ENCODE data around the gene DCUN1D2.
"Not testable (repeated sequence)": the region's sequence is repeated elsewhere in the genome, so short reads cannot be mapped to it uniquely, and the experiment has no call there.

Gene DCUN1D2

DNA sequence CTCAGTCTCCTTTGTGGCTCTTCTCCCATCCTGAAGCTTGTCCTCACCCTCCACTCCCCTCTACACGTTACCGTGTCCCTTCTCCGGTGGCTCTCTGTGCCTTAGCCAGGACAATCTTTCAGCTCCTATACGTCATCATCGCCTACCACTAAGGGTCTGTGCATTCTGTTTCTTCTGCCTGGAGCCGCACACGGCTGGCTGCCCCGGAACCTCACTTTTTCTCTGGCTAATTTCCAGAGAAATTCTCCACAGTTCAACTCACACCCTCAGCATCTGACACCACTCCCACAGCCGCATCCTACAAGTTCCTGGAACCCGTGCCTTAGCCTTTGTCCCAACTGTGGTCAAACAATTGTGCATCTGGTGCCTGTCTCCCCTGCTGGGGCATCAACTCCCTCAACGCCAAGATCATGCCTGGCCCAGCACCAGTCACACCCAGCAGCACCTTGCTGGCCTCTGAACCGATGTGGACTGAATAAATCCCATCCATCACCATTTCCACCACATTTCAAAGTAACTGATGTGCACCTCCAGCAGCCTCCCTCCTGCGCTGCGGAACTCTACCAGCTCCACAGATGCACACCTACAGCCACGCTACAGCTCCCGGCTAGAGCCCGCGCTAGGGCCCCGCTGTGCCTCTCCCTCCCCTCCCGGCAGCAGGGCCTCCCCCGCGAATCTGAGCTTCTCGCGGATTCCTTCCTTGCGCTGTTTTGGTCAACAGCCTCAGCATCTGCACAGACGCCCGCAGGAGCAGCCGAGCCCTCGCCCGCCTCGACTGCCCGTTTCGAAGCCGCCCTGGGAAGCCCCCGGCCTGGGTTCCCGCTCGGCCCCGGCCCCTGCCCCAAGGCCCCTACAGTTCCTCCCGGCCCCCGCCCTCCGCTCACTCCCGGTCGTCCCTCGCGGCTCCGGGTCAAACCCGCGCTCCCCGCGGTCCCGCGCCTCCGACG lies 689 bp downstream of the DCUN1D2 start:
- DNase-seq (ENCODE audit: low read depth), result no peak

DNA sequence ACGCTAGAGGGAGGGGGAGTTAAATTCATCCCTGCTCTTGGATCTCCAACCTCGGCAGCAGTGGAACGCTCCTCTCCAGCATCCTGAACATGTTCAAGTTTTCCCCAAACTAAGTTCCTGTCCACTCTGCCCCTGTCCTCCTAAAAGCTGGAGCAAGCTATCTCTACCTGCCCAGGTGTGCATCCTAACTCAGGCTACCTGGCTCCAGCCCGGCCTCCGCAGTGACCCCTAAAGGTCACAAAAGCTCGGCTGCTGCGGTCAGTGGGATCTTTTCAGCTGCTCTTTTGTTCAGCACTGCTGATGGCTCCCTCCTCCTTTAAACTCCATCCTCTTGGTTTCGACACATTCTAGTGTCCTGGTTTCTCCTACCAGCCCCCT lies 1.4 kb downstream of the DCUN1D2 start:
- DNase-seq (ENCODE audit: low read depth), result no peak

GRCh38 chr13:113488283-113488682 lies 2.2 kb downstream of the DCUN1D2 start:
- DNase-seq (ENCODE audit: low read depth), result no peak

DNA sequence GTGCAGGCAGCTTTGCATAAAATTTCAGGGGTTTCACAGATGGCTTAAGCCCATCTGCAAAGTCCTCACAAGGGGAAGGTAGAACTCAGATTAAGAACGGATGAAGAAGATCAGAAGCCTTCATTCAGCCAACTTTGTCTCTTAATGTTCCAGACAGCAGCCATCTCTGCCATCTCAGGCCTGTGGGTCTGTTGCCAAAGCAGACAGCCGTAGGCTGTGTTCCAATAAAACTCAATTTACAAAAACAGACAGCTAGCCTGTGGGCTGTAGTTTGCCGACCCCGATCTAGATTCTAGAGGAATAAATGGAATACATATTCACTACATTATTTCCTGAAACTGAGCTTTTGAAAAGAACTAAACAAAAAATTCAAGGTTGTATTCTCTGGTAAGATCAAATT lies 3.8 kb downstream of the DCUN1D2 start:
- no peak for DNase-seq (ENCODE audit: low read depth)

DNA sequence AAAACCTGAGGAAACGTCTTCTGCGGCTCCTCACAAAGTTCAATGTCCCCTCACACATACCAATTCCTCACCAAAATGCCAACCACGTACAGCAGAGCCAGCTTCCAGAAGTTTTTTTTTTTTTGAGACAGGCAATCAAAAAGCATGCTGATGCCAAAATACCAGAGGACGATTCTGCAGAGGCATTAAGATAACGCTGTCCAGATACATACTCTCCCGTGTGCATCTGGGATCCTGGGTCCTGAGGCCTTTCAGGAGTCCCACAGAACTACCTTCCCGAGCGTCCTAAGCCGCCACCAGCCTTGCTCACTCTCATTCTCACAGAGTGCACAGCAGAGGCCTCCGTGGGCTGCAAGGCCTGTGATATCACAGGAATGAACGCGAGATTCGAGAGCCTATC lies 5.0 kb downstream of the DCUN1D2 start:
- no peak for DNase-seq (ENCODE audit: low read depth)

DNA sequence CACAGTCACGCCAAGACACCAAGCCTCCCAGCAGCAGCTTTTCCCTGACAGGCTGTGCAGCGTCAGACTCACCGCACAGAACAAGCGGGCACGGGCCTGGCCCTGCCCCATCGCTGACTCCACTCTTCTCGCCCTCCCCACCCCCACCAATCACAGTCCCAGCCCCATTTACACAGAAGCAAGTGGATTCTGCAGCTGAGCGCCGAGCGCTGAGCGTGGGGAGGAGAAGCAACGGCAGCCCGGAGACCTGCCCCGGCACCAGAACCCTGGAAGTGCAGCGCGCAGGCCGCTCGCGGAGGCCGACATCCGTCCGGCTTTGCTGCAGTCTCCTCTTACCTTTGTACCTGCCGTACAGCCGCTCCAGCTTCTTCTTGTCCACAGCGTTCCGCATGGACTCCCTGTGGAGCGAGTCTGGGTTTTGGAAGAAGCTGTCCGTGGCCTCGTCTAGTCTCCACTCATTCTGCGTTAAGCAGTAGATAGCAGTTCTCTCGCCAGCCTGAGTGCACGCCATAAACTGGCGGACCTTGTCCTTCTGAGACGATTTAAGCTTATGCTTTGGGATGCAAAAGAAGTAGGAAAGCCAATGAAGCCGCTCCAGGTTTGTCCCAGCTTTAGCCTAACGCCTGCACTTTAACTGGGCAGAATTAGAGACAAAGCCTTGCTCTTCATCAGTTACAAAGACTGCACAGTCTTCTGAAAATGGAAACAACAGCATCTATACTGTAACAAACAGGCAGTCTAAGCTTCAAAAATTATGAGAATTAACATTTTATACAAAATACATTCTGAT lies 6.8 kb downstream of the DCUN1D2 start:
- DNase-seq (ENCODE audit: low read depth), result no peak

DNA sequence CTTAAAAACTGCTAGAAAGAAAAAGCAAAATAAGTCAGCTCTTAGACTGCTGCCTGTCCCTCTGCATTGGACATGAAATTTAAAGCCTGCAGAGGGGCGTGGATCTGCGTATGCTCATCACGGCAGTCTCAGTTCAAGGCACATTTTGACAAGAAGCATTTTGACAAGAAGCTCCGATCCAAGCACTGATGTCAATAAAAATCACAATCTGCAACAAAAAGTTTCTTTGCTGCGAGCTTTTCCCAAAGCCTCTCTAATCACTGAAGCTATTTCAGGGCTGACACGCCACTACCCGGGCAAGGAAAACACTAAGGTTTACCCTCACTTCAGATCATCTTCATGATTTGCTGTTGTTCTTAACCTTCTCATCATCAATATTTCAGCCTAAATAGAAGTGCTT lies 7.4 kb downstream of the DCUN1D2 start:
- no peak for DNase-seq (ENCODE audit: low read depth)

- DNase-seq (ENCODE audit: low read depth), result no peak
Measured at GRCh38 chr13:113479179-113479578, 11.3 kb downstream of the DCUN1D2 start.

- no peak for DNase-seq (ENCODE audit: low read depth)
Measured at GRCh38 chr13:113477724-113478123, 12.8 kb downstream of the DCUN1D2 start.

DNA sequence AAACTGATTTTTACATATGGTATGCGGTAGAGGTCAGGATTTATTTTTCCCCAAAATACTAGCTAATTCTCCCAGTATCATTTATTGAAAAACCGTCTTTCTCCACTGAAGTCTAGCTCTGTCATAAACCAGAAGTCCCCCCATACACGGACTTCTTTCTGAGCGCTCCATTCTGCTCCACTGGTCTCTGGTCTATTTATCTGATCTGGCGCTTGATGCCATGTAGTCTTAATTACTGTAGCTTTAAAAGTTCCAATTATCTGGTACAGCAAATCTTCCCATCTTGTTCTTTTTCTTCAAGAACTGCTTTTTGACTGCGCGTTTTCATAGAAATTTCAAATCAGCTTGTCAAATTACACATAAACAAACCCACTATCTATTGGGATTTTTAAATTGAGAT lies 13.7 kb downstream of the DCUN1D2 start:
- no peak for DNase-seq (ENCODE audit: low read depth)

DNA sequence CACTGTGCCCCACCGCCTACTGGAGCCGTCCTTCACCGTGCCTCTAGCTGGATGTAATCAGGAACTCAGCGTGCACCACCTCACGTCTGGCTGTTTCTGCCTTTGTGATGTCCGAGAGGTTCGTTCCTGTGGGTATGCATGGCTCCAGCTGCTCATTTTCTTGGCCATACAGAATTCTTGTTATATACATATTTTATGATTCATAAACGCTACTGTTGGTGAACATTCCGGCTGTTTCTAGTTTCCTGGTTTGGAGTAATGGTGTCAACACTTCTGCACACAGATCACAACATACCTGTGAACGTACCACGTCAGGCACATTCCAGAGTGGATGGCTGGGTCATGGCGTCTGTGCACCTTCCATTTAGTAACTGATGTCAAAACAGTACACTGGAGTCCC lies 14.6 kb downstream of the DCUN1D2 start:
- no peak for DNase-seq (ENCODE audit: low read depth)

DNA sequence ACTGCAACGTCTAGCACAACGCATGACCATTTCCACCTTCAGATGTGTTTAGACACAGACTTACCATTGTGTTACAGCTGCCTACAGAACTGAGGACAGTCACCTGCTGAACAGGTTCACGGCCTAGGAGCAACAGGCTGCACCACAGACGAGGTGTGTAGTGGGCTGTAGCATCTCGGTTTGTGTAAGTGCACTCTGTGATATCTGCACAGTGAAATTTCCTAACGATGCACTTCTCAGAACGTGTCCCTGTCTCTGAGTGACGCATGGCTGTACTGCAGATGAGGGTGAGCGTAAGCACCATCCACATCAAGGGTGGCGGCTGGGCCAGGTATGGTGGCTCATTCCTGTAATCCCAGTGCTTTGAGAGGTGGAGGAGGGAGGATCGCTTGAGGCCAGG lies 15.2 kb downstream of the DCUN1D2 start:
- DNase-seq (ENCODE audit: low read depth), result no peak

GRCh38 chr13:113474179-113474578 lies 16.3 kb downstream of the DCUN1D2 start:
- no peak for DNase-seq (ENCODE audit: low read depth)

DNA sequence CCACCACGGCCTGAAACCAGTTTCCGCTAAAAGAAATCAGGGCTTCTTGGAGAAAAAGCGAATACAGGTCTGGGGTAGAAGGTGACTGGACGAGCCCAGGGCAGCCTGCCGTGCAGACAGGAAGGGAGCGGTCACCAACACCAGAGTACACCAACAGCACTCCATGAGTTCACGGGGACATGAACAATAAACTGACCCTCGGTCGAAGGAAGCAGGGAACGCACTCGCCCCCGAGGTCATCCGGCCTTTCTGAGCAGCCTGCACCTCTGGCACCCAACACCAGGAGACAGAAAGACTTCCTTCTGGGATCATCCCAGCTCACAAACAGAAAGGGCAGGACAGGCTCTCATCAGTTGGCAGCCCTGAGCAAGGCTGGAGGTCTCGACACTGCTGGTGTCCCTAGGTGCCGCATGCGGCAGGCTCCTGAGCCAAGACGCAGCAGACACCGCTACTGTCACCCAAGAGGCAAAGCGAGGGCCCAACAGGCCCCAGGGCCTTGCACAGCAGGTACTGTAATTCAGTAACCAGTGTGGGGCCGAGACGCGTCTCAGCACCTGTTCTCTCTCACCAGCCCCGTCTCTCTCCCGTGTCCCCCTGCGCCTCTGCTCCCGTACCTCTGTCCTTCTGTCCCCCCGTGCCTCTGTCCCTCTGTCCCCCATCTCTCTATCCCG lies 18.0 kb downstream of the DCUN1D2 start:
- no peak for DNase-seq (ENCODE audit: low read depth)

DNA sequence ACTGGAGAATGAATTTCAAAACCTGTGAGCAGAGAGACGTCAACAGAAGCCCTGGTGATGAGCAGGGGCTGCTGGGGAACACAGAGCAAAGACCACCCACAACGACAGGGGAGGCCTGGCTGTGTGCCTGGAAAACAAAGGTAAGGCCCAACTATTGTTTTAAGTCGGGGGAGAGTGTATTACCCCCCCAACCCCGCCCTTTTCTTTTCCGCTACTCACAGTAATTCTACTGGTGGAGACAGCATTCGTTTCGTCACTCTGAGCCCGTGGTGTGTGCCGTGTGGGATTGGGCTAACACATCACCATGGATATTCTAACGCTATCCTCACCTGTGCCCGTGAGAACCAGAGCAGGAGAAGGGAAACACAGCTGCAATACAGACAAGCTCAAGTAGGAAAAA lies 18.7 kb downstream of the DCUN1D2 start:
- no peak for DNase-seq (ENCODE audit: low read depth)

DNA sequence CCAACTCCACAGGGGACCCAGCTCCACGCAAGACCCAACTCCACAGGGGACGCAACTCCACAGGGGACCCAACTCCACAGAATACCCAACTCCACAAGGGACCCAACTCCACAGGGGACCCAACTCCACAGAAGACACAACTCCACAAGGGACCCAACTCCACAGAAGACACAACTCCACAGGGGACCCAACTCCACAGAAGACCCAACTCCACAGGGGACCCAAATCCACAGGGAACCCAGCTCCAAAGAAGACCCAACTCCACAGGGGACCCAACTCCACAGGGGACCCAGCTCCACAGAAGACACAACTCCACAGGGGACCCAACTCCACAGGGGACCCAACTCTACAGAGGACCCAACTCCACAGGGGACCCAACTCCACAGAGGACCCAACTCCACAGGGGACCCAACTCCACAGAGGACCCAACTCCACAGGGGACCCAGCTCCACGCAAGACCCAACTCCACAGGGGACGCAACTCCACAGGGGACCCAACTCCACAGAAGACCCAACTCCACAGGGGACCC lies 19.8 kb downstream of the DCUN1D2 start:
- DNase-seq (ENCODE audit: low read depth), result not testable (repeated sequence)

- no peak for DNase-seq (ENCODE audit: low read depth)
Measured at GRCh38 chr13:113470073-113470472, 20.4 kb downstream of the DCUN1D2 start.

- no peak for DNase-seq (ENCODE audit: low read depth)
Measured at GRCh38 chr13:113469582-113469981, 20.9 kb downstream of the DCUN1D2 start.

- DNase-seq (ENCODE audit: low read depth), result no peak
Measured at GRCh38 chr13:113468472-113469201, 21.9 kb downstream of the DCUN1D2 start.

DNA sequence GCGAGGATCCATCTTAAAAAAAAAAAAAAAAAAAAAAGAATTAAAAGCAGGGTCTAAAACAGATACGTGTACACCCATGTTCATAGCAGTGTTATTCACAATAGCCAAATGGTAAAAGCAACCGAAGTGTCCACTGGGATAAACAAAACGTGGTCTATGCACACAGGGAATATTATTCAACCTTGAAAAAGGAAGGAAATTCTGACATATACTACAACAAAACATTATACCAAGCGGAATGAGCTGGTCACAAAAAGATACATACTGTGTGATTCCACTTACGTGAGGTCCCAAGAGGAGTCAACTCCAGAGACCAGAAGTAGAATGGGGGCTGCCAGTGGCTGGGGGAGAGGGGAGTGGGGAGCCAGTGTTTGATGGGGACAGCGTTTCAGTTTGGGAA lies 22.5 kb downstream of the DCUN1D2 start:
- no peak for DNase-seq (ENCODE audit: low read depth)

- DNase-seq (ENCODE audit: low read depth), result no peak
Measured at GRCh38 chr13:113466383-113466782, 24.1 kb downstream of the DCUN1D2 start.

- DNase-seq (ENCODE audit: low read depth), result no peak
Measured at GRCh38 chr13:113465300-113465699, 25.2 kb downstream of the DCUN1D2 start.

All from stimulated activated CD8-positive, alpha-beta memory T cell treated with anti-CD3 and anti-CD28 coated beads, Interleukin-4, amount 100 ng/mL, for 24 hours (primary cell).